OCI-LY7 (cell line): ENCODE results near the gene TMC8. TPM values are rescaled to one million over a fixed set of nuclear protein-coding genes. Genes with fewer than 3 reads are reported as not detected.
A peak's percentile ranks its signal among the peaks of the same experiment; 100 is the strongest.

ENCODE experiments used
- BruUV-seq: library from RNA; stranded (reverse); fragments of 400-500 nt; replicated peaks from 2 replicates; lab custom pipeline; 2021; lab: Mats Ljungman, UMichigan
- CTCF ChIA-PET: fragments of 300-600 bp; sonication (Branson Sonifier 250); formaldehyde crosslinking; loops from one replicate; lab custom pipeline; 2022; ENCODE audit warnings: antibody characterized with exemption; ENCODE audit not compliant: unreplicated experiment; lab: Charles Lee
- POLR2A ChIA-PET: fragments of 300-600 bp; sonication (Branson Sonifier 250); formaldehyde crosslinking; loops from one replicate; lab custom pipeline; 2022; ENCODE audit warnings: antibody characterized with exemption; lab: Charles Lee
- DNase-seq: peaks from one replicate; pipeline ENCODE4 v3.0.0-alpha.2; 2015; ENCODE audit warnings: low spot score
- H2AFZ ChIP-seq: fragments of 200-600 bp; sonication (generic), shearing (Covaris generic); 2 replicates; pipeline ENCODE4 v1.6.1; 2014; ENCODE audit warnings: mild to moderate bottlenecking, antibody characterized with exemption, low read length, moderate library complexity
- H3K27ac ChIP-seq: fragments of 200-600 bp; sonication (generic); 2 replicates; pipeline ENCODE4 v1.5.1; 2014; ENCODE audit warnings: mixed run types, low read depth, mild to moderate bottlenecking, moderate library complexity, low read length, inconsistent platforms; ENCODE audit not compliant: poor library complexity, severe bottlenecking
- H3K36me3 ChIP-seq: fragments of 200-600 bp; sonication (generic); 2 replicates; pipeline ENCODE4 v1.6.1; 2014; ENCODE audit warnings: mild to moderate bottlenecking, antibody characterized with exemption, low read length, moderate library complexity, mixed read lengths; ENCODE audit not compliant: insufficient read depth
- H3K4me1 ChIP-seq: fragments of 200-600 bp; sonication (generic); 2 replicates; pipeline ENCODE4 v1.5.1; 2014; ENCODE audit warnings: mild to moderate bottlenecking, low read length; ENCODE audit not compliant: insufficient read depth, poor library complexity, severe bottlenecking
- H3K4me2 ChIP-seq: fragments of 200-600 bp; sonication (generic); 2 replicates; pipeline ENCODE4 v1.6.1; 2014; ENCODE audit warnings: mild to moderate bottlenecking, low read length
- H3K4me3 ChIP-seq: fragments of 200-600 bp; sonication (generic); 2 replicates; pipeline ENCODE4 v1.5.1; 2014; ENCODE audit warnings: mild to moderate bottlenecking, low read depth, low read length; ENCODE audit not compliant: poor library complexity, severe bottlenecking
- H3K79me2 ChIP-seq: fragments of 200-600 bp; sonication (generic); 2 replicates; pipeline ENCODE4 v1.6.1; 2016; ENCODE audit warnings: low read depth, mild to moderate bottlenecking, low read length, moderate library complexity, mixed read lengths; ENCODE audit not compliant: insufficient read depth
- H3K9me2 ChIP-seq: fragments of 200-600 bp; sonication (generic); 2 replicates; pipeline ENCODE4 v1.6.1; 2016; ENCODE audit warnings: mild to moderate bottlenecking, low read length, mixed read lengths; ENCODE audit not compliant: insufficient read depth
- H3K9me3 ChIP-seq: fragments of 200-600 bp; sonication (generic); 2 replicates; pipeline ENCODE4 v1.6.1; 2014; ENCODE audit warnings: mild to moderate bottlenecking, mixed run types, low read length, mixed read lengths
- H4K20me1 ChIP-seq: fragments of 200-600 bp; sonication (generic); 2 replicates; pipeline ENCODE4 v1.6.1; 2014; ENCODE audit warnings: mild to moderate bottlenecking, antibody characterized with exemption, low read length, moderate library complexity, mixed read lengths; ENCODE audit not compliant: insufficient read depth
- EZH2phosphoT487 ChIP-seq: fragments of 200-600 bp; sonication (generic); IDR thresholded peaks from 2 replicates; pipeline ENCODE4 v1.6.1; 2018; ENCODE audit warnings: low read depth, borderline replicate concordance, mild to moderate bottlenecking, mixed run types, antibody characterized with exemption, low read length, moderate library complexity, mixed read lengths
- intact Hi-C: fragments of 100-400 bp; cut with micrococcal nuclease; formaldehyde crosslinking; loops from one replicate; pipeline ENCODE4 v1.10.0; 2022; ENCODE audit not compliant: unreplicated experiment
- total RNA-seq, 2 experiments: library from RNA; depleted of rRNA in 1 of 2; stranded (reverse); fragments of >200 nt in 1 of 2; shearing (Covaris generic) in 1 of 2; gene quantifications; 2 replicates each; pipeline ENCODE4 v1.2.3, GENCODE V29; 2014 to 2022
- TF ChIP-seq, protein P1 (sequence below): fragments of 200-600 bp; sonication (generic); conservative IDR thresholded peaks from 2 replicates; pipeline ENCODE4 v1.5.1; 2014; ENCODE audit warnings: mild to moderate bottlenecking, antibody characterized with exemption, low read length, moderate library complexity, mixed read lengths

TMC8 gene
- total RNA-seq, 2 experiments from 2014 or later, result 83.8 to 236 TPM

DNA sequence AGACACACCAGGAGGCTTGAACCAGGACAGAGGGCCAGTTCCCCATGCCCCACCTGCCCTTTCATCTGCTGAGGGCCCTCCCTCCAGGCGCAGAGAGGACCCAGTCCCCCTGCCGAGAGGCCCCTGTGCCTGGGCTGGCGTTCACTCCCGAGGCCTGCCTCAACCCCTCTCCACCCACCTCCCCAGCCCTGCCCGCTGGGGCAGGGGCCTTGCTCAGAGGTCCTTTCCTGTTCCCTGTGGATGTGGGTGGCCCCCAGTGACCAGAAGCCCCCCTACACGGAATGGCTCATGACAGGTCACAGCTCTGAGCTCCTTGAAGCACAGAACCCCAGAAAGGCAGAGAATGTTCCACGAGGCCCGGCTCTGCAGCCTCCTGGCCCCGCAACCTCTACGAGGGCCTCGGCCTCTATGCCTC lies 8.8 kb upstream of the TMC8 start:
- Histone ChIP-seq H3K4me1 (peaks cover 51% of the 10 kb centered on the region), H4K20me1 (no peaks in the 10 kb centered on the region), H3K36me3 (peaks cover 56% of the 10 kb centered on the region), H3K9me3 (no peaks in the 10 kb centered on the region), H3K27ac (peak overlapping the region; percentile 47), H3K79me2 (peaks cover 4% of the 10 kb centered on the region; the same call in 1 of the 2 replicates), H3K4me2 (peak overlapping the region; percentile 70), H2AFZ (no peak overlapping the region), H3K9me2 (no peaks in the 10 kb centered on the region), H3K4me3 (peak overlapping the region; percentile 55)
- DNase-seq, result no peak
- ChIA-PET POLR2A (no interaction called here), CTCF (interaction anchor here (0.9 kb wide), 1 partner anchor 126 kb away, joined by 3 read pairs; no protein-coding TSS in a partner anchor)
- BruUV-seq, result no TSS peak
- intact Hi-C loops, result no loop called here
- TF ChIP-seq, protein P1, sequence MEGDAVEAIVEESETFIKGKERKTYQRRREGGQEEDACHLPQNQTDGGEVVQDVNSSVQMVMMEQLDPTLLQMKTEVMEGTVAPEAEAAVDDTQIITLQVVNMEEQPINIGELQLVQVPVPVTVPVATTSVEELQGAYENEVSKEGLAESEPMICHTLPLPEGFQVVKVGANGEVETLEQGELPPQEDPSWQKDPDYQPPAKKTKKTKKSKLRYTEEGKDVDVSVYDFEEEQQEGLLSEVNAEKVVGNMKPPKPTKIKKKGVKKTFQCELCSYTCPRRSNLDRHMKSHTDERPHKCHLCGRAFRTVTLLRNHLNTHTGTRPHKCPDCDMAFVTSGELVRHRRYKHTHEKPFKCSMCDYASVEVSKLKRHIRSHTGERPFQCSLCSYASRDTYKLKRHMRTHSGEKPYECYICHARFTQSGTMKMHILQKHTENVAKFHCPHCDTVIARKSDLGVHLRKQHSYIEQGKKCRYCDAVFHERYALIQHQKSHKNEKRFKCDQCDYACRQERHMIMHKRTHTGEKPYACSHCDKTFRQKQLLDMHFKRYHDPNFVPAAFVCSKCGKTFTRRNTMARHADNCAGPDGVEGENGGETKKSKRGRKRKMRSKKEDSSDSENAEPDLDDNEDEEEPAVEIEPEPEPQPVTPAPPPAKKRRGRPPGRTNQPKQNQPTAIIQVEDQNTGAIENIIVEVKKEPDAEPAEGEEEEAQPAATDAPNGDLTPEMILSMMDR, result no peak
- TF ChIP-seq EZH2phosphoT487, result no peak

DNA sequence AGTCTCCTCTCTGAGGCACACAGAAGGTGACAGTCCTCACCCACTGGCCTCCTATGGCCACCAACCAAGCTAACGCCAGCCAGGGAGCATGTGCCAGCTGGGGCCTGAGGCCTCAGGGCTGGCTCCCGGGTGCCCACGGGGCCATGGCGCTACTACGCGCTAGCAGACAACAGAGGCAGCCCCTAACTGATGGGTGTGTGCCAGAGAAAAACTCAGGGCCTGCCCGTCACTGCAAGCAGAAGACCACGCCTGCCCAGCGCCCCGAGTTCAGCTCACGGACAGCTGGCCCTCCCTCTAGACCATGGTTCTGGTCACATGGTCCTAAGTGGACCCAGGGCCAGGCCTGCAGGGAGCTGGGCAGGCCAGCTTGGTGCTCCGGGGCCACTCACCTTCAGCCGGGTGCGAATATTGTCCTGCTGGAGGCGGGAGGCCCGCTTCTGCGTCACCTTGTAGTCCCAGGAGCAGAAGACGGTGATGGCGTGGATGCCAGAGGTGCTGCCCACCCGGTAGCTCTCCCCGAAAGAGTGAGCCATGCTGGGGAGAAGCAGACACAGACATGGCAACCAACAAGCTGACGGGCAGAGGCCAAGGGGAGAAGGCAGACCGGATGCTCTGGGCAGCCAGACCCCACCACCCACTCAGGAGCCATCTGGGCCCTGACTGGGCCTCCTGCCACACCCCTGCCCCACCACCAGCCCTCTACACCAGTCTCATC lies 8.2 kb upstream of the TMC8 start:
- H3K4me1 ChIP-seq, result peaks cover 57% of the 10 kb centered on the region
- intact Hi-C loops, result no loop called here
- no peaks in the 10 kb centered on the region for H3K9me2 ChIP-seq
- H3K4me3 ChIP-seq, result peak overlapping the region; percentile 55
- no peak overlapping the region for H2AFZ ChIP-seq
- H3K4me2 ChIP-seq, result peak overlapping the region; percentile 70
- no peak for DNase-seq
- H3K79me2 ChIP-seq, result peaks cover 7% of the 10 kb centered on the region; the same call in 1 of the 2 replicates
- ChIA-PET POLR2A (no interaction called here), CTCF (no interaction called here)
- BruUV-seq, result no TSS peak
- H3K36me3 ChIP-seq, result peaks cover 51% of the 10 kb centered on the region
- TF ChIP-seq, protein P1, result no peak
- no peak for TF ChIP-seq EZH2phosphoT487
- H4K20me1 ChIP-seq, result no peaks in the 10 kb centered on the region
- H3K27ac ChIP-seq, result peak overlapping the region; percentile 47
- H3K9me3 ChIP-seq, result no peaks in the 10 kb centered on the region

DNA sequence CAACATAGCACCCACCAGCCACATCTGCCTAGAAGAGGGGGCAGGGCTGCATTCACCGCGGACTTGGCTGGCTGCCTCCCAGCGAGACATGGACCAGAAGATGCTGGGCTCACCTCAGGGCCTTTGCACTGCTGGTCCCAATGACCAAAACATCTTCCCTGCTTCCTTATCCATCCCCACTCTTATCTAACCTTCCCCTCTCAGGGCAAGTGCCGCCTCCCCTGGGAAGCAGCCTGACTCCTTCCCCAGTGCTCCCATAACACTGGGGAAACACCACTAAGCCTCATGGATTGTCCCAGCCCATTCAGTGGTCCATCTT lies 7.7 kb upstream of the TMC8 start:
- CTCF ChIA-PET, result no interaction called here
- peaks cover 61% of the 10 kb centered on the region for H3K4me1 ChIP-seq
- no TSS peak for BruUV-seq

More for the DNA sequence above, 7.7 kb upstream of the TMC8 start:
- DNase-seq, result no peak
- Histone ChIP-seq H3K9me3 (no peaks in the 10 kb centered on the region), H3K9me2 (no peaks in the 10 kb centered on the region), H3K79me2 (peaks cover 7% of the 10 kb centered on the region; the same call in 1 of the 2 replicates), H3K4me2 (no peak overlapping the region), H3K36me3 (peaks cover 51% of the 10 kb centered on the region), H4K20me1 (no peaks in the 10 kb centered on the region), H3K4me3 (no peak overlapping the region), H3K27ac (no peak overlapping the region), H2AFZ (no peak overlapping the region)
- TF ChIP-seq EZH2phosphoT487, result no peak
- TF ChIP-seq, protein P1, result no peak
- intact Hi-C loops, result no loop called here
- POLR2A ChIA-PET, result no interaction called here
